NCI-H524 treated with DMSO at 0.1 percent for 48 hours (cell line): ENCODE results near the gene CBX2.
"Not testable (repeated sequence)": the region's sequence is repeated elsewhere in the genome, so short reads cannot be mapped to it uniquely, and the experiment has no call there.

Source experiments
- DNase-seq: peaks from one replicate; lab custom pipeline; 2025; lab: John Stamatoyannopoulos, UW

Gene CBX2

GRCh38 chr17:79769570-79770506 lies 8.1 kb upstream of the CBX2 start:
- DNase-seq: no peak

DNA sequence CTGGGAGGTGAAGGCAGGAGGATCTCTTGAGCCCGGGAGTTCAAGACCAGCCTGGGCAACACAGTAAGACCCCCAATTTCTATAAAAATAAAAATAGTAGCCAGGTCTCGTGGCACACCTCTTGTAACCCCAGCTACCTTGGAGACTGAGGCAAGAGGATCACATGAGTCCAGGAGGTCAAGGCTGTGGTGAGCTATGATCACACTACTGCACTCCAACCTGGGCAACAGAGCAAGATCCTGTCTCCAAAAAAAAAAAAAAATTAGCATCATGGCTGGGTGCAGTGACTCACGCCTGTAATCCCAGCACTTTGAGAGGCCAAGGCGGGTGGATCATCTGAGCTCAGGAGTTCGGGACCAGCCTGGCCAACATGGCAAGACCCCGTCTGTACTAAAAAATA lies 6.7 kb upstream of the CBX2 start:
- DNase-seq: no peak

GRCh38 chr17:79772726-79773125 lies 5.2 kb upstream of the CBX2 start:
- not testable (repeated sequence) for DNase-seq

GRCh38 chr17:79774561-79774975 lies 3.4 kb upstream of the CBX2 start:
- no peak for DNase-seq

GRCh38 chr17:79775632-79776031 lies 2.3 kb upstream of the CBX2 start:
- no peak for DNase-seq

DNA sequence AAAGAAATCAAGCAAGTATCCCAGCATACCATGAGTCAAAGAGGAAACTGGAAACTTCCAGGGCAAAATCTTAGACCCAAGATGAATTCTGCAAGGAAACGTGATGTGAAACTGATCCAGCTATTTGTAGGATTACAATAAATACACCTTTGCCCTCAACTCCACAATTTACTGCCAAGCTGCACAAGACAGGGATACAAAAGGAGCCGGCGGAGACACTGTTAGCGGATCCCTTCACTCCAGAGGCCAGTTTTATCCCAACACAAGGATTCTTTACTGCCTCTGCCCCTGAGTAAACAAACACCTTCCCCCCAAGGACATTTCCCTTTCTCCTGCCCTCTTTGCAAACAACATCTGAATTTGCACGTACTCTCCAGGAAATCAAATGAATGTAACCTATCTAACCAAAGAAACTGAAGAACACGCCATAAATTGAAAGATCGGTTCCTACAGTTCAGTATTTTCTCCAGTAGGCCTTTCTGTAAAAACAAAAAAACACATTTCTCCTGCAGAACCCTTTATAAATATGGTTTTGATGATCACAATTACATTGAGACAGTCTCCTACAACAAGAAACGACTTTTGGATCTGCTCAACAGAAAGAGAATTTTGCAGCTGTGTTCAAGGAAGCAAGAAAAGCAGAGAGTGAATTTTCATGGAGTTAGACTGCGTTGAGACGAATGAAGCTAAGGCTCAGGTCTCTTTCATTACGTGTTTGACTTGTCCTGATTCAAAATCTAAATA lies 1.4 kb upstream of the CBX2 start:
- no peak for DNase-seq

DNA sequence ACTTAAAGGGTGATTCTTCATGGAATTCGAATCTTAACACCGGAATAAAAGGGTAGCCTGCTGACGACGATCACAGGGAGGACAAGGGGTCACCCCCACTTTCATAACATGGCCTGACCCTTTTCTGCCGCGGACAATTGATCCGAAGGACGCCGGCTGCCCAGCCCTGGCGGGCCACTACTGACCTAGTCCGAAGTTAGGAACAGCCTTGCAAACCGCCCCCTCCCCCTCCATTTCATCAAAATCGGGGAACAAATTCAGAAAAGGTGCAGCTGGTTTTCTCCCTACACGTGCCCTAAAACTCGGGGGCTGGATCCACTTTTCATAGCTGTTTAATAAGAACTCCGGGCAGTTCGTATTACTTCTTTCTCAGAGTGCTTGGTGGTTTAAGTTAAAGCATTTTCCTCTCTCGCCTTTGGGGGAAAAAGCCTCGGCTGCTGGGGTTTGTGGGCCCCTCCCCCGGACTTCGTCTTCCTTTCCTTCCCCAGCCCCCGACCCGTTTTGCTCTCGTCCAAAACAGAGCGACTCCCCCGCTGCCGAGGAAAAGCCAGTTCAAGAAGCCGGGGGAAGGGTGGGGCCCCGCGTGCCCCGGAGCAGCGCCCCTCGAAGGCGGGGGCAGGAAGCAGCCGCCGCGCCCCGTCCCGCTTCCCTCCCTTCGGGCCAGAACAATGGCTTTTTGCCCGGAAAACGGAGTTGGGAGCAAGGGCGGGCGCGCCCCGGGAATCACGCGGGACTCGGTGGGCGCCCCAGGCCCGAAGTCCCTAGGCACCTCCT lies 641 bp upstream of the CBX2 start:
- DNase-seq: no peak

GRCh38 chr17:79778504-79779083 lies 646 bp downstream of the CBX2 start:
- no peak for DNase-seq

GRCh38 chr17:79779084-79779529 lies 1.2 kb downstream of the CBX2 start:
- DNase-seq: no peak

- DNase-seq: no peak
These were observed 1.9 kb downstream of the CBX2 start for GRCh38 chr17:79779661-79780365.

- DNase-seq: no peak
These were observed 3.2 kb downstream of the CBX2 start for GRCh38 chr17:79781012-79781650.

GRCh38 chr17:79781736-79782575 lies 4.0 kb downstream of the CBX2 start:
- no peak for DNase-seq

- DNase-seq: no peak
These were observed 5.9 kb downstream of the CBX2 start for GRCh38 chr17:79783891-79784290.

DNA sequence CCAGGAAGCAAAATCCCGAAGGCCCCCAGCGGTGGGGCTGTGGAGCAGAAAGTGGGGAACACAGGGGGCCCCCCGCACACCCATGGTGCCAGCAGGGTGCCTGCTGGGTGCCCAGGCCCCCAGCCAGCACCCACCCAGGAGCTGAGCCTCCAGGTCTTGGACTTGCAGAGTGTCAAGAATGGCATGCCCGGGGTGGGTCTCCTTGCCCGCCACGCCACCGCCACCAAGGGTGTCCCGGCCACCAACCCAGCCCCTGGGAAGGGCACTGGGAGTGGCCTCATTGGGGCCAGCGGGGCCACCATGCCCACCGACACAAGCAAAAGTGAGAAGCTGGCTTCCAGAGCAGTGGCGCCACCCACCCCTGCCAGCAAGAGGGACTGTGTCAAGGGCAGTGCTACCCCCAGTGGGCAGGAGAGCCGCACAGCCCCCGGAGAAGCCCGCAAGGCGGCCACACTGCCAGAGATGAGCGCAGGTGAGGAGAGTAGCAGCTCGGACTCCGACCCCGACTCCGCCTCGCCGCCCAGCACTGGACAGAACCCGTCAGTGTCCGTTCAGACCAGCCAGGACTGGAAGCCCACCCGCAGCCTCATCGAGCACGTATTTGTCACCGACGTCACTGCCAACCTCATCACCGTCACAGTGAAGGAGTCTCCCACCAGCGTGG lies 6.5 kb downstream of the CBX2 start:
- no peak for DNase-seq

DNA sequence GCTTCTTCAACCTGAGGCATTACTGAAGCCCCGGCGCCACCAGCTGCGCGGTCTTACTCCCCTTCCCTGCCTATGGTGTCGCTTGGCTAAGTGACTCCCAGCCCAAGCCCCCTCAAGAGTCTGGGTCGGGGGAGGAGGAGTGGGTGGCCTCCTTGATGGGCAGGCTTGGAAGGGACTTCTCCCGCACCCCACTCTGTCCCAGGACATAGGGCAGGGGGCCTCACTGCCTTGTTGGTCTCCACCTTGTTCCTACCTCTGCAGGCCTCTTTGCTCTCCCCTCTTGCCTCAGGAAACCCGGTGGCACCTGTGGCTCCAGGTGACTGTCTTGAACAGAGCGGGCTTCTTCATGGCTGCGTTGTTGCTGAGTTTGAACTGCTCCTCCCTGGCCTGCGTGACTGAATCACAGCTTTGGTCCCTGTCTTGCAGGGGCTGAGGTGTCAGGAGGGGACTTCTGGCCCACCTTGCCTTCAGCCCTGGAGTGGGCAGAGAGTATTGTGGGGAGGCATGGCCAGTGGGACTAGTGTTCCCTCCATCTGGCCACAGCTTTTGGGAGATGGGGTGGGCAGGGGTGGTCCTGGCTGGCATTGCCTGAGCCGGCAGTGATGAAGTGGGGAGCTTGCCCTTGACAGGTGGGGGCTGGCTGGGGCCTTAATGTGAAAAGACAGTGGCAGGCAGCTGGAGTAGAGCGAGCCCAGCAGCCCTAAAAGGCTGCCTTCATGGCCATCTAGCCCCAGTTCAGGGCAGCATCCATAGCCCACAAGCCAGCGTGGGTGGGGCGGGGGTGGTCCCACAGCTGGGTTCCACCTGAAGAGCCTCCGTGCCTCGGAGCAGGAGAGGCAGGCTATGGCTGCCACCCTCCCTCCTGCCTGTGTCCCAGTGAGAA lies 7.3 kb downstream of the CBX2 start:
- no peak for DNase-seq

DNA sequence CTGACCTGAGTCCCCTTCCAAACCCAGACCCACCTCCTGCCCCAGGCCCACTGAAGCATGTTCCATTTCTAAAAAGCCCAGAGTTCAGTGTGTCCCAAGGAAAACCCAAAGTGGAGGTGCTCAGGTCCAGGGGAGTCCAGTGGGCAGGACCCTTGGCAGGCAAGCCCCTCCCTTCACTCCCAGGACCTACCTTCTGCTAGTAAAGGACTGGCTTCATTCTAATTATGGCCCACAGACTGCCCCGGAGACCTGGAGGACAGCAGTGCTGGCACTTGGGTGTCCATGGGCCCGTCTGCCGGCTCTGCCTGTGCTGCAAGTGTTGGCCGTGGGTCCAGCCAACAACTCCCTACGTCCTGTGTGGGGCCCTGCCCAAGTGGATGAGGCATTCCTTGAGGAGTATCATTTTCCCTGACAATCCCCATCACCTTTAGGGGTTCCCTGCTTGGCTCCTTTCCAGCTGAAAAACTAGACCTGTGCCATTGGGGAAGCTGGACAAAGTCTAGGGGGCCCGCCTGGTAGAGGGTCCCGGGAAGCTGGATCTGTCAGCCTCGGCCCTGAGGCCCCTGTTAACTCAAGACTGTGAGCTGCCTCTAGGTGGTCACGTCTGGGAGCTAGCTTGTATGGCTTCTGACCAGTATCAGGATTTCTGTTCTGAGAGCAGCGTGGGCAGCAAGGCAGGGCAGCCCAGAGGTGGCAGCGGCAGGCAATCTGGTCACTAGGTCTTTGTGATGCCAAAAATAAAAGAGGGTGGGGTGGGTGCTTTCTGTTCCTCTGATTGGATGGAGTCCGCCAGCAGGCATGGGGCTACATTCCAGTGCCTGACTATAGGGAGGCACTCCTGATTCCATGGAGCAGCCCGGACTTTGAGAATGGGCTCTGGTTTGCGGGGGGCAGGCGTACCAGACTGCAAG lies 8.2 kb downstream of the CBX2 start:
- DNase-seq: no peak

- no peak for DNase-seq
These were observed 9.1 kb downstream of the CBX2 start for GRCh38 chr17:79786930-79787643.
